ENCODE measurements around the gene GPR108.

GPR108 gene

DNA sequence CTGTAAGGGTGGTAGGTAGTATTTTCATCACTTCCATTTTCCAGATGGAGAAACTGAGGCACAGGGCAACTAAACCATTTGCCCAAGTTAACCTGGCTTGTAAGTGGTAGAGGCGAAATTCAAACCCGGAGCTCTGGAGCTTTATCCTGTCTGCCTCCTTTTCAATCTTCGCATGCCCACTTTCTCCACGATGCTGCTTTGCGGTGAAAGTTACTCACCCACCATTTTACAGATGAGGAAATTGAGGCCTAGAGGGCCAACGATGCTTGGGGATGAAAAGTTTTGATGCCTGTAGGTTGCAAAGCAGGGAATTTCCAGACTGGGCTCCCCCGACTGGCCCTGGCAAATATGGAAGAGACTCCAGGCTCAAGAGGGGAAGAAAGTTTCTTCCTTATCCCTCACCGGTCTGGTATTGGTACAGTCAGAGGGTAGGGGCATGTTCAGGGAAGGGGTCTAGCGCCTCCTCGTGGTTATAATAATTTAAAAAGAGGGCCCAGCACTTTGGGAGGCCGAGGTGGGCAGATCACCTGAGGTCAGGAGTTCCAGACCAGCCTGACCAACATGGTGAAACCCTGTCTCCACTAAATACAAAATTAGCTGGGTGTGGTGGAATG lies 31.7 kb upstream of the GPR108 start:
- DNase-seq = no peak
- Mint-ChIP-seq H3K36me3 (ENCODE audit: low read depth) (no peaks in the 10 kb centered on the region), H3K4me3 (no peak overlapping the region), H3K4me1 (peaks cover 16% of the 10 kb centered on the region), H3K27ac (no peak overlapping the region), H3K9me3 (peaks cover 4% of the 10 kb centered on the region), H3K27me3 (ENCODE audit: low read depth, poor library complexity) (peaks cover 54% of the 10 kb centered on the region)
- TF ChIP-seq, protein P1, sequence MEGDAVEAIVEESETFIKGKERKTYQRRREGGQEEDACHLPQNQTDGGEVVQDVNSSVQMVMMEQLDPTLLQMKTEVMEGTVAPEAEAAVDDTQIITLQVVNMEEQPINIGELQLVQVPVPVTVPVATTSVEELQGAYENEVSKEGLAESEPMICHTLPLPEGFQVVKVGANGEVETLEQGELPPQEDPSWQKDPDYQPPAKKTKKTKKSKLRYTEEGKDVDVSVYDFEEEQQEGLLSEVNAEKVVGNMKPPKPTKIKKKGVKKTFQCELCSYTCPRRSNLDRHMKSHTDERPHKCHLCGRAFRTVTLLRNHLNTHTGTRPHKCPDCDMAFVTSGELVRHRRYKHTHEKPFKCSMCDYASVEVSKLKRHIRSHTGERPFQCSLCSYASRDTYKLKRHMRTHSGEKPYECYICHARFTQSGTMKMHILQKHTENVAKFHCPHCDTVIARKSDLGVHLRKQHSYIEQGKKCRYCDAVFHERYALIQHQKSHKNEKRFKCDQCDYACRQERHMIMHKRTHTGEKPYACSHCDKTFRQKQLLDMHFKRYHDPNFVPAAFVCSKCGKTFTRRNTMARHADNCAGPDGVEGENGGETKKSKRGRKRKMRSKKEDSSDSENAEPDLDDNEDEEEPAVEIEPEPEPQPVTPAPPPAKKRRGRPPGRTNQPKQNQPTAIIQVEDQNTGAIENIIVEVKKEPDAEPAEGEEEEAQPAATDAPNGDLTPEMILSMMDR (IDR thresholded peaks at IDR 0.05) = peak; percentile 43

DNA sequence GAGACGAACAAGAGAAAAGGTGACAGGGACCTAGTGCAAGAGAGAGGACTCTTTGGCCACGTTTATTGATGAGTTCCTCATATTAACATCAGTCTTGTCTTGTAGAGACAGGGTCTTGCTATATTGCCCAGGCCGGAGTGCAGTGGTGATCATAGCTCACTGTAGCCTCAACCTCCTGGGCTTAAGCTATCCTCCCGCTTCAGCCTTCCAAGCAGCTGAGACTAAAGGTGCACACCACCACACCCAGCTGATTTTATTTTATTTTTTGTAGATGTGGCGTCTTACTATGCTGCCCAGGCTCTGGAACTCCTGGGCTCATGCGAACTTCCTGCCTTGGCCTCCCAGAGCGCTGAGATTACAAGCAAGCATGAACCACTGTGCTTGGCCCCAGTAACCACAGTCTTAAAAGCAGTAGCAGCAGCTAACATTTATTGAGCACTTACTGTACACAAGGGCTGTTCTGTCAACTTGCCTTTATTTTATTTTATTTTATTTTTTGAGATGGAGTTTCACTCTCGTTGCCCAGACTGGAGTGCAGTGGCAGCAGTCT lies 30.9 kb upstream of the GPR108 start:
- Mint-ChIP-seq H3K27ac (no peak overlapping the region), H3K4me1 (peaks cover 16% of the 10 kb centered on the region), H3K27me3 (ENCODE audit: low read depth, poor library complexity) (peaks cover 54% of the 10 kb centered on the region)

DNA sequence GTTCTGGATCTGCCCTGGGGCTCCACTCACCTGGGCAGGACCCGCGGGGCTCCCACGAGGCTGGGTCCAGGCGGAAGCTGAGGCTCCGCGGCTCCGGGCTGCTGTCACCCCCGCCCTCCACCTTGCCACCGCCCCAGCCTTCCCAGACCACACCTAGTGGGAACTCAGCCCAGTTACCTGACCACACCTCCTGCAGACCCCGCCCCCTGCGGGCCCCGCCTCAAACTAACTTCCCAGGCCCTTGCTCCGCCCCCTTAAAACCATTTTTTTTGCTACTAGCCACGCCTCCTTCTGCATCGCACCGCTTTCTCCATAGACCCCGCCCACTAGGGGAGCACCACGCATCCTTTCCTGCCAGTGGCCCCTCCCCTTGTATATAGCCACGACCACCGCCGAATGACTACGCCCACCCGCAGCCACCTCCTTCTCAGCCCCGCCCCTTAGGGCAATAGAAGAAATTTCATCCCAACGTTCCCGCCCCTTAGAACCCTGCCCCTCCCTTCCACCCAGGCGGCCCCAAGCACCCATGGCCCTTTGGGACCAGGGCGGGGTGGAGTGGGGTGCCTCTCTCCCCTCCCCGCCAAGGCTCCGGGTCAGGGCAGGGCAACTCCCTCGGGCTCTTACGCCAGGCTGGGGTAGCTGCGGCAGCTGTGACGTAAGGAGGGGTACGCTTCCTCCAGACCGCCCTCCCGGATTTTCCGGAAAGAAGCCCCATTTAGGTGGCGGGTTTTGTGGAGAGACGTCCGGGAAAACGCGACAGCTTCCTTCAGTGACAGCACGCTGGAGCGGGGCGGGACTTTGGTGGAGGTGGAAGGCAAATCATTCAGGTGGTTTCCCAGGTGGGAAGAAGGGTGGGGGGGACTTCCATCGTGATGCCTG lies 30.2 kb upstream of the GPR108 start, which contains the start of gene SH2D3A:
Gene SH2D3A, minus strand, starts transcription at position 79 of the 879 bp plus-strand sequence. CDS start 3,687 bp downstream, outside the sequence.
- TF ChIP-seq, protein P1 (IDR thresholded peaks at IDR 0.05) = no peak

More for the DNA sequence above, 30.9 kb upstream of the GPR108 start:
- no peaks in the 10 kb centered on the region for H3K36me3 Mint-ChIP-seq (ENCODE audit: low read depth)
- peaks cover 4% of the 10 kb centered on the region for H3K9me3 Mint-ChIP-seq
- no peak for DNase-seq
- TF ChIP-seq, protein P1 (IDR thresholded peaks at IDR 0.05) = no peak
- no peak overlapping the region for H3K4me3 Mint-ChIP-seq

DNA sequence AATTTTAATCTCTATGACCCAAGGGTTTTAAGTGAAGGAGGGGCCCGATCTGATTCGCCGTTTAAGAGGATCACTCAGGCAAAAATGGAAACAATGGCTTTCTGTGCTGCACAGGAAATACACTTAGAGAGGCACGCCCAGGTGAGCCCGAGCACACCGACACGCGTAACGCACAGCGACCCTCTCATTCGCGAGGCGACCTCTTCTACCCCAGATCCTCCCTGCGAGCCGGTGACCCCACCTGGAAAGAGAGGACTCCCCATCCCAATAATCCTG lies 29.6 kb upstream of the GPR108 start:
- TF ChIP-seq, protein P1 (IDR thresholded peaks at IDR 0.05) = no peak
- Mint-ChIP-seq H3K27ac (no peak overlapping the region), H3K9me3 (peaks cover 4% of the 10 kb centered on the region), H3K4me1 (peaks cover 16% of the 10 kb centered on the region), H3K4me3 (peak overlapping the region; percentile 72), H3K36me3 (ENCODE audit: low read depth) (no peaks in the 10 kb centered on the region), H3K27me3 (ENCODE audit: low read depth, poor library complexity) (peaks cover 51% of the 10 kb centered on the region)
- no peak for DNase-seq

More for the DNA sequence above, 30.2 kb upstream of the GPR108 start, which contains the start of gene SH2D3A:
- H3K27ac Mint-ChIP-seq = no peak within 1 kb of the TSS
- no peaks in the 10 kb centered on the region for H3K36me3 Mint-ChIP-seq (ENCODE audit: low read depth)
- H3K4me1 Mint-ChIP-seq = peaks cover 16% of the 10 kb centered on the region
- peak; percentile 76 for DNase-seq
- peaks cover 54% of the 10 kb centered on the region for H3K27me3 Mint-ChIP-seq (ENCODE audit: low read depth, poor library complexity)
- H3K9me3 Mint-ChIP-seq = peaks cover 4% of the 10 kb centered on the region
- peak within 1 kb of the TSS; percentile 72 for H3K4me3 Mint-ChIP-seq

DNA sequence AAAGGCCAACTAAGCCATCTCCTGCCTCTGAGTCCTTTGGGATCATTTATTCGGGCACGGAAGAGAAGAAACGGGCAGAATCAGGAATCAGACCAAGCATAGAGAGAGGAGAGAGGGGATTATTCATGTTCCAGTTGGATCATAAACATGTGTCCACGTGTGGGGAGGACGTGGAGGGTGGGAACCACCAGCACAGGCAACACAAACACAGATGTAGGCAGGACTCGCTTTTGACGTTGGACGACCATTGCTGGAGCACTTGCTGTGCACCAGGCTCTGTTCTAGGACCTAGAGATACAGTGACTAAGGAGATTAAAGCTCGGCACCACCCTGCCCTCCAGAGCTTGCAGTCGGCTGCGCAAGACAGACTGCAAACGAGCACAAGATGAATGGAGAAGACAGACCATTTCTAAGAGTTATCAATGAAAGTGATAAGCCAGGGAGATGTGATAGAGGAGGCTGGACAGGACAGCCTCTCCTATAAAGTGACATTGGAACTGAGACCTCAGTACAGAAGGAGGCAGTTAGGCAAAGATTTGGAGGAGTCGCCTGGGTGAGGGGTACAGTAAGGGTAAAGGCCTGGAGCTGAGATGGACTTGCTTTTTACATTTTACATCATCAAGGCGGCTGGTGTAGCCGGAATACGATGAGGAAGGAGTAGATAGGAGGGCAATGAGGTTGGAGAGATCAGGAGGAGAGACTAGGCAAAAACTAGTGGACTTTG lies 29.1 kb upstream of the GPR108 start:
- Mint-ChIP-seq H3K4me3 (peak overlapping the region; percentile 72), H3K9me3 (no peaks in the 10 kb centered on the region), H3K27me3 (ENCODE audit: low read depth, poor library complexity) (peaks cover 50% of the 10 kb centered on the region), H3K36me3 (ENCODE audit: low read depth) (no peaks in the 10 kb centered on the region), H3K27ac (no peak overlapping the region), H3K4me1 (peaks cover 16% of the 10 kb centered on the region)
- TF ChIP-seq, protein P1 (IDR thresholded peaks at IDR 0.05) = no peak
- no peak for DNase-seq

All from nephron progenitor cell (in vitro differentiated cells).